Hepatocyte (in vitro differentiated cells): Measurements from ENCODE around the gene RD3L. TPM values are rescaled to one million over a fixed set of nuclear protein-coding genes. Genes with fewer than 3 reads are reported as not detected.
"Not testable (repeated sequence)": the region's sequence is repeated elsewhere in the genome, so short reads cannot be mapped to it uniquely, and the experiment has no call there.

Experiments
- DNase-seq: peaks from one replicate; pipeline ENCODE4 v3.0.0-alpha.2; 2016; ENCODE audit warnings: low spot score
- H2AFZ ChIP-seq: fragments of 200-600 bp; sonication (generic); 2 replicates; pipeline ENCODE4 v1.6.0; 2016; ENCODE audit warnings: antibody characterized with exemption, mild to moderate bottlenecking
- H3K27ac ChIP-seq: fragments of 200-600 bp; sonication (generic); 2 replicates; pipeline ENCODE4 v1.5.1; 2016; ENCODE audit warnings: mild to moderate bottlenecking
- H3K27me3 ChIP-seq: fragments of 200-600 bp; sonication (generic); 2 replicates; pipeline ENCODE4 v1.6.1; 2016
- H3K36me3 ChIP-seq: fragments of 200-600 bp; sonication (generic); replicated peaks from 2 replicates; pipeline ENCODE4 v1.5.1; 2016; ENCODE audit warnings: low read depth; ENCODE audit not compliant: insufficient read depth
- H3K4me1 ChIP-seq: fragments of 200-600 bp; sonication (generic); 2 replicates; pipeline ENCODE4 v1.5.1; 2016; ENCODE audit warnings: mild to moderate bottlenecking, moderate library complexity; ENCODE audit not compliant: insufficient read depth
- H3K4me2 ChIP-seq: fragments of 200-600 bp; sonication (generic); 2 replicates; pipeline ENCODE4 v1.6.0; 2016
- H3K4me3 ChIP-seq: fragments of 200-600 bp; sonication (generic); 2 replicates; pipeline ENCODE4 v1.5.1; 2016; ENCODE audit warnings: mild to moderate bottlenecking
- H3K79me2 ChIP-seq: fragments of 200-600 bp; sonication (generic); 2 replicates; pipeline ENCODE4 v1.6.0; 2017; ENCODE audit warnings: mild to moderate bottlenecking
- H3K9me2 ChIP-seq: fragments of 200-600 bp; sonication (generic); replicated peaks from 2 replicates; pipeline ENCODE4 v1.6.0; 2017; ENCODE audit warnings: mild to moderate bottlenecking; ENCODE audit not compliant: insufficient read depth
- H3K9me3 ChIP-seq: fragments of 200-600 bp; sonication (generic); 2 replicates; pipeline ENCODE4 v1.5.1; 2016; ENCODE audit warnings: low read depth, mild to moderate bottlenecking
- H4K20me1 ChIP-seq: fragments of 200-600 bp; sonication (generic); 2 replicates; pipeline ENCODE4 v1.6.0; 2016; ENCODE audit warnings: mild to moderate bottlenecking; ENCODE audit not compliant: insufficient read depth, poor library complexity, severe bottlenecking
- CTCF ChIP-seq: fragments of 200-600 bp; sonication (generic); IDR thresholded peaks from 2 replicates; pipeline ENCODE4 v1.5.1; 2016; ENCODE audit warnings: antibody characterized with exemption, mild to moderate bottlenecking; ENCODE audit not compliant: poor library complexity
- EZH2 ChIP-seq: fragments of 200-600 bp; sonication (generic); IDR thresholded peaks from 2 replicates; pipeline ENCODE4 v1.6.1; 2016; ENCODE audit warnings: antibody characterized with exemption, mild to moderate bottlenecking, borderline replicate concordance
- EZH2phosphoT487 ChIP-seq: fragments of 200-600 bp; sonication (generic); IDR thresholded peaks from one replicate; pipeline ENCODE4 v1.6.1; 2018; ENCODE audit warnings: antibody characterized with exemption, mild to moderate bottlenecking, low read depth, moderate library complexity; ENCODE audit not compliant: unreplicated experiment, severe bottlenecking
- WGBS: methylation state at CpG from one replicate; pipeline ENCODE4 v1.1.6; 2016; ENCODE audit warnings: low lambda C conversion rate; ENCODE audit errors: missing lambda C conversion rate; 5-methylcytosine and 5-hydroxymethylcytosine counted together
- polyA plus RNA-seq: library from polyadenylated mRNA; unstranded; fragments of >200 nt; fragmentation: Nextera tagmentation; extraction: Ambion mirVana; gene quantifications from 2 replicates; pipeline ENCODE4 v1.2.1, GENCODE V29; 2016
- total RNA-seq: library from RNA; depleted of rRNA; stranded (reverse); fragments of >200 nt; gene quantifications from 2 replicates; pipeline ENCODE4 v1.2.3, GENCODE V29; 2014

Gene RD3L
- total and polyA plus RNA-seq, 2 experiments from 2014 or later: not detected

DNA sequence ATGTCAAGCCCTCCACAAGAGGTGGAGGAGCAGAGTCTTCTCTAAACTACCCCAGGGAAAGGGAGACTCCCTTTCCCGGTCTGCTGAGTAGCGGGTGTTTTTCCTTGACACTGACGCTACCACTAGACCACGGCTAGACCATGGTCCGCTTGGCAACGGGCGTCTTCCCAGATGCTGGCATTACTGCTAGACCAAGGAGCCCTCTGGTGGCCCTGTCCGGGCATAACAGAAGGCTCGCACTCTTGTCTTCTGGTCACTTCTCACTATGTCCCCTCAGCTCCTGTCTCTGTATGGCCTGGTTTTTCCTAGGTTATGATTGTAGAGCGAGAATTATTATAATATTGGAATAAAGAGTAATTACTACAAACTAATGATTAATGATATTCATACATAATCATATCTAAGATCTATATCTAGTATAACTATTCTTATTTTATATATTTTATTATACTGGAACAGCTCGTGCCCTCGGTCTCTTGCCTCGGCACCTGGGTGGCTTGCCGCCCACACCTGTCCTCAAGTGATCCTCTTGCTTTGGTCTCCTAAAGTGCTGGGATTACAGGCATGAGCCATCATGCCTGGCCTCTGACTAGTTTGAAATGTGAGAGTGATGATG is 38.4 kb upstream of the RD3L start:
- not testable (repeated sequence) for H3K4me2 ChIP-seq, H3K4me3 ChIP-seq, H3K27ac ChIP-seq, H4K20me1 ChIP-seq, H3K9me3 ChIP-seq, H3K27me3 ChIP-seq, H3K36me3 ChIP-seq, H3K4me1 ChIP-seq, H2AFZ ChIP-seq, DNase-seq, H3K79me2 ChIP-seq, H3K9me2 ChIP-seq
- peak; percentile 51 for TF ChIP-seq CTCF
- WGBS: 61% methylated on average over 14 of the region's 14 CpGs

- WGBS: 89% methylated on average over 2 of the region's 2 CpGs
- no peaks in the 10 kb centered on the region for H3K9me3 ChIP-seq
- no peak for TF ChIP-seq EZH2phosphoT487
- TF ChIP-seq CTCF: no peak
- no peak for TF ChIP-seq EZH2
- H2AFZ ChIP-seq: no peak overlapping the region
- no peak overlapping the region for H3K4me2 ChIP-seq
- no peaks in the 10 kb centered on the region for H3K9me2 ChIP-seq
- H3K4me3 ChIP-seq: no peak overlapping the region
- no peaks in the 10 kb centered on the region for H3K79me2 ChIP-seq
- no peaks in the 10 kb centered on the region for H3K4me1 ChIP-seq
- DNase-seq: no peak
- H3K27me3 ChIP-seq: no peaks in the 10 kb centered on the region
- H3K27ac ChIP-seq: no peak overlapping the region
- no peaks in the 10 kb centered on the region for H3K36me3 ChIP-seq
- no peaks in the 10 kb centered on the region for H4K20me1 ChIP-seq
These were observed 32.2 kb upstream of the RD3L start for GRCh38 chr14:103974575-103974974.

- Histone ChIP-seq H3K79me2 (no peaks in the 10 kb centered on the region), H4K20me1 (no peaks in the 10 kb centered on the region), H3K27me3 (no peaks in the 10 kb centered on the region), H3K9me3 (no peaks in the 10 kb centered on the region), H3K4me1 (no peaks in the 10 kb centered on the region), H3K9me2 (no peaks in the 10 kb centered on the region), H3K4me3 (no peak overlapping the region), H2AFZ (no peak overlapping the region), H3K4me2 (no peak overlapping the region), H3K36me3 (no peaks in the 10 kb centered on the region), H3K27ac (no peak overlapping the region)
- 44% methylated on average over 4 of the region's 4 CpGs for WGBS
- TF ChIP-seq EZH2 (no peak), CTCF (no peak), EZH2phosphoT487 (no peak)
- no peak for DNase-seq
These were observed 31.0 kb upstream of the RD3L start for GRCh38 chr14:103973354-103973753.

DNA sequence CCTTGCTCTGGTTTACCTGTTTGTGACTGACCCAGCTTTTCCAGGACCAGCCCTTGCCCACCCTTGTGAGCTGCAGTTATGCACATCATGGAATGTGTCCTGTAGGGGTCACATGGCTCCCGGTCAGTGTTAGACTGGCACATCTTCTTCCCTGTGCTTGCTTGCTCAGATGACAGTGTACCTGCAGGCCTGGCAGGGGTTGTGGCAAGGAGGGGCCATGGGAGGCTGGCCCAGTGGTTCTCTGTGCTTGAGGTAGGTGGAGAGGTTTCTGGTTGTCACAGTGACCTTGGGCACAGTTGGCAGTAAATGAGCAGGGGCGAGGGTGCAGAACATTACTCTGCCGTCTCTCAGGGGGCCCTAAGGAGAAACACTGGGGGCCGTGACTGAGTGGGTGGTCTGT is 27.6 kb upstream of the RD3L start:
- DNase-seq: no peak
- H3K79me2 ChIP-seq: no peaks in the 10 kb centered on the region
- no peaks in the 10 kb centered on the region for H3K27me3 ChIP-seq
- no peak overlapping the region for H3K4me3 ChIP-seq
- TF ChIP-seq EZH2phosphoT487 (no peak), EZH2 (no peak), CTCF (no peak)
- no peak overlapping the region for H3K4me2 ChIP-seq
- H3K4me1 ChIP-seq: no peaks in the 10 kb centered on the region
- H4K20me1 ChIP-seq: no peaks in the 10 kb centered on the region
- H2AFZ ChIP-seq: no peak overlapping the region
- no peak overlapping the region for H3K27ac ChIP-seq
- no peaks in the 10 kb centered on the region for H3K9me3 ChIP-seq
- no peaks in the 10 kb centered on the region for H3K9me2 ChIP-seq
- 82% methylated on average over 4 of the region's 4 CpGs for WGBS
- no peaks in the 10 kb centered on the region for H3K36me3 ChIP-seq
